Measurements from ENCODE around the gene MGAT1. TPM values are rescaled to one million over a fixed set of nuclear protein-coding genes. Genes with fewer than 3 reads are reported as not detected.

MGAT1 gene
- total RNA-seq, 2 experiments from 2014 or later = 161 to 171 TPM

GRCh38 chr5:180824630-180825476 is 22.2 kb upstream of the MGAT1 start:
- Mint-ChIP-seq H3K27me3 (no peaks in the 10 kb centered on the region), H3K36me3 (ENCODE audit: low read depth) (peaks cover 11% of the 10 kb centered on the region)

DNA sequence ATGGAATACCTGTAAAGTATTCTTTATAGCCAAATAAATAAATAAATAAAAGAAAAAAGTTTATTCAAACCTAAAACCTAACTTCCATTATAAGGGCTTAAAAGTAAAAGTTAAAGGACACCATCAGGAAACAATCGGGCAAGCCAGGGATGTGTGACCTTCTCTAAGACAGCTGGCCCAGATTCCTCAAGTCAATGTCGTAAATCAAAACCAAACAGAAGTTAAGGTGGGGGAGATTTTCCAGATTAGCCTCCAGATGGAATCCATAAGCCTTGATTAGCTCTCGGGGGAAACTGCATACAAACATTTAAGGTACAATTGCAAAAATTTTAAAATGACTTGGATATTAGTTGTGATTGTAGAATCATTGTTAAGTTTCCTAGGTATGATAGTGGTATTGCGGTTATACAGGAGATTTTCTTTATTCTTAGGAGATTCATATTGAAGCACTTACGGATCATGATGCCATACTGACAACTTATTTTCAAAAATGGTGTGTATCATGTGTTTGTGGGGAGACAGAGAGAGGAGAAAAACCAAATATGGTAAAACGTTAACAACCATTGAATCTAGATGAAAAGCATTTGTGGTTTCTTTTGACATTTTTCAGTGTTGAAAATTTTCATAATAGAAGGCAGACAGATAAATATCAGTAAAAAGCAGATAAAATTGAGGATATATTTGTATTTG is 21.5 kb upstream of the MGAT1 start:
- no peak for DNase-seq
- peaks cover 17% of the 10 kb centered on the region for H3K4me1 Mint-ChIP-seq (ENCODE audit: low read depth)
- no peaks in the 10 kb centered on the region for H3K27me3 Mint-ChIP-seq
- TF ChIP-seq, protein P1, sequence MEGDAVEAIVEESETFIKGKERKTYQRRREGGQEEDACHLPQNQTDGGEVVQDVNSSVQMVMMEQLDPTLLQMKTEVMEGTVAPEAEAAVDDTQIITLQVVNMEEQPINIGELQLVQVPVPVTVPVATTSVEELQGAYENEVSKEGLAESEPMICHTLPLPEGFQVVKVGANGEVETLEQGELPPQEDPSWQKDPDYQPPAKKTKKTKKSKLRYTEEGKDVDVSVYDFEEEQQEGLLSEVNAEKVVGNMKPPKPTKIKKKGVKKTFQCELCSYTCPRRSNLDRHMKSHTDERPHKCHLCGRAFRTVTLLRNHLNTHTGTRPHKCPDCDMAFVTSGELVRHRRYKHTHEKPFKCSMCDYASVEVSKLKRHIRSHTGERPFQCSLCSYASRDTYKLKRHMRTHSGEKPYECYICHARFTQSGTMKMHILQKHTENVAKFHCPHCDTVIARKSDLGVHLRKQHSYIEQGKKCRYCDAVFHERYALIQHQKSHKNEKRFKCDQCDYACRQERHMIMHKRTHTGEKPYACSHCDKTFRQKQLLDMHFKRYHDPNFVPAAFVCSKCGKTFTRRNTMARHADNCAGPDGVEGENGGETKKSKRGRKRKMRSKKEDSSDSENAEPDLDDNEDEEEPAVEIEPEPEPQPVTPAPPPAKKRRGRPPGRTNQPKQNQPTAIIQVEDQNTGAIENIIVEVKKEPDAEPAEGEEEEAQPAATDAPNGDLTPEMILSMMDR (IDR thresholded peaks at IDR 0.05) = no peak
- no peak for ATAC-seq
- intact Hi-C loops (cut with micrococcal nuclease) = no loop called here
- H3K36me3 Mint-ChIP-seq (ENCODE audit: low read depth) = peaks cover 5% of the 10 kb centered on the region
- H3K27ac Mint-ChIP-seq = no peak overlapping the region
- CTCF ChIA-PET = interaction anchor here (1.0 to 1.3 kb wide), 4 partner anchors 11 to 40 kb away, joined by 3 read pairs; no protein-coding TSS in a partner anchor
- POLR2A ChIA-PET = interaction anchor here (1.5 to 1.8 kb wide), 2 partner anchors 8 to 23 kb away, joined by 6 read pairs; no protein-coding TSS in a partner anchor
- no peaks in the 10 kb centered on the region for H3K9me3 Mint-ChIP-seq
- H3K4me3 Mint-ChIP-seq = no peak overlapping the region

More at GRCh38 chr5:180824630-180825476, 22.2 kb upstream of the MGAT1 start:
- no peak overlapping the region for H3K27ac Mint-ChIP-seq
- TF ChIP-seq, protein P1 (IDR thresholded peaks at IDR 0.05) = no peak
- peaks cover 22% of the 10 kb centered on the region for H3K4me1 Mint-ChIP-seq (ENCODE audit: low read depth)
- intact Hi-C loops (cut with micrococcal nuclease) = no loop called here
- ATAC-seq = no peak
- POLR2A ChIA-PET = interaction anchor here (1.0 to 1.8 kb wide), 5 partner anchors 9 to 24 kb away, joined by 3 to 6 read pairs (median 3); no protein-coding TSS in a partner anchor
- no peak for DNase-seq
- H3K9me3 Mint-ChIP-seq = peaks cover 2% of the 10 kb centered on the region
- no peak overlapping the region for H3K4me3 Mint-ChIP-seq
- CTCF ChIA-PET = interaction anchor here (1.0 to 1.3 kb wide), 5 partner anchors 11 to 41 kb away, joined by 3 read pairs; no protein-coding TSS in a partner anchor

DNA sequence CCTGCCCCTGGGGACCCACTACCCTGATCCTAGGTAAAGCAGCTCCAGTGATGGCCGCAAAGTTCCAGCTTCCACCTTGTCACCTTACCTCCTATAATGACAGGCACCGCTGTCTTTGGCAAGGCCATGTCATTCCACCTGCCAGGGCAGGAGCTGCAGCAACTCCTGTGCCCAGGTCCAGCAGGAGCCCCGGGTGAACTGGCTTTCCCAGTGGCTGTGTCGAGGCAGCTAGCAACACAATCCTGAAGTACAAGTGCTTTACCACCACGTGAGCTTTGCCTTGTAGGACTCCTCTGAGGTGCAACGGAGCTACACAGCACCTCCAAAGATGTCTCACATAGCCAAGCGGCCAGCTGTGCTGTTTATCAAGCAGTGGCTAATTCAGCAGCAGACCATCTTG is 20.7 kb upstream of the MGAT1 start:
- intact Hi-C loops (cut with micrococcal nuclease) = no loop called here
- TF ChIP-seq, protein P1 (IDR thresholded peaks at IDR 0.05) = no peak
- CTCF ChIA-PET = interaction anchor here (1.3 kb wide), 1 partner anchor 11 kb away, joined by 3 read pairs; no protein-coding TSS in a partner anchor
- POLR2A ChIA-PET = no interaction called here
- DNase-seq (no peak), ATAC-seq (no peak)
- Mint-ChIP-seq H3K4me1 (ENCODE audit: low read depth) (peaks cover 17% of the 10 kb centered on the region), H3K4me3 (no peak overlapping the region), H3K27ac (no peak overlapping the region), H3K27me3 (no peaks in the 10 kb centered on the region), H3K36me3 (ENCODE audit: low read depth) (peaks cover 2% of the 10 kb centered on the region), H3K9me3 (no peaks in the 10 kb centered on the region)

DNA sequence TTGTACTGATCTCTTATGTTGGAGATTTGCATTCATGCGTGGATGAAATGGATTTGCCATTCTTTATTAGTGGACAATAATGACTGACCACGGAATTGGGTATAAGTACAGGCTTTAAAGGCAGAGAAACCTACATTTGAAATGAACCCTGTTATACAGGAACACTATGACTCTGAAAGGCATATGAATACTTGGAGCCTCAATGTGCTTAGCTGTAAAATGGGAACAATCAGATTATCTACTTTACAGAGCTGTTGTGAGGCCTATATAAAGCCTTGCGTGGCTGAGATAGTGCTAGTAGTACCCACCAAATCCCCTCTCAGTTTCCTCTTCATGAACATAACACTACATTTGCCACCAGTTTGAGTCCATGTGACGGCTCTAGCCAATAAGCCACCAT is 18.9 kb upstream of the MGAT1 start:
- Mint-ChIP-seq H3K36me3 (ENCODE audit: low read depth) (no peaks in the 10 kb centered on the region), H3K4me3 (no peak overlapping the region), H3K4me1 (ENCODE audit: low read depth) (peaks cover 35% of the 10 kb centered on the region), H3K27ac (no peak overlapping the region), H3K27me3 (no peaks in the 10 kb centered on the region), H3K9me3 (no peaks in the 10 kb centered on the region)
- ATAC-seq = no peak
- ChIA-PET CTCF (interaction anchor here (0.7 kb wide), 1 partner anchor 18 kb away, joined by 3 read pairs; no protein-coding TSS in a partner anchor), POLR2A (interaction anchor here (1.0 kb wide), 1 partner anchor 10 kb away, joined by 5 read pairs; no protein-coding TSS in a partner anchor)
- DNase-seq = no peak
- TF ChIP-seq, protein P1 (IDR thresholded peaks at IDR 0.05) = no peak
- intact Hi-C loops (cut with micrococcal nuclease) = no loop called here

Data from activated CD8-positive, alpha-beta T cell treated with anti-CD3 and anti-CD28 coated beads for 36 hours (primary cell).